Measurements from ENCODE around the gene CTNNA1.

Gene CTNNA1

GRCh38 chr5:138954257-138955012 is 201.2 kb downstream of the CTNNA1 start:
- FAIRE-seq, result no peak
- DNase-seq (ENCODE audit: insufficient read length, low spot score), result no peak
- TF ChIP-seq, protein P1, sequence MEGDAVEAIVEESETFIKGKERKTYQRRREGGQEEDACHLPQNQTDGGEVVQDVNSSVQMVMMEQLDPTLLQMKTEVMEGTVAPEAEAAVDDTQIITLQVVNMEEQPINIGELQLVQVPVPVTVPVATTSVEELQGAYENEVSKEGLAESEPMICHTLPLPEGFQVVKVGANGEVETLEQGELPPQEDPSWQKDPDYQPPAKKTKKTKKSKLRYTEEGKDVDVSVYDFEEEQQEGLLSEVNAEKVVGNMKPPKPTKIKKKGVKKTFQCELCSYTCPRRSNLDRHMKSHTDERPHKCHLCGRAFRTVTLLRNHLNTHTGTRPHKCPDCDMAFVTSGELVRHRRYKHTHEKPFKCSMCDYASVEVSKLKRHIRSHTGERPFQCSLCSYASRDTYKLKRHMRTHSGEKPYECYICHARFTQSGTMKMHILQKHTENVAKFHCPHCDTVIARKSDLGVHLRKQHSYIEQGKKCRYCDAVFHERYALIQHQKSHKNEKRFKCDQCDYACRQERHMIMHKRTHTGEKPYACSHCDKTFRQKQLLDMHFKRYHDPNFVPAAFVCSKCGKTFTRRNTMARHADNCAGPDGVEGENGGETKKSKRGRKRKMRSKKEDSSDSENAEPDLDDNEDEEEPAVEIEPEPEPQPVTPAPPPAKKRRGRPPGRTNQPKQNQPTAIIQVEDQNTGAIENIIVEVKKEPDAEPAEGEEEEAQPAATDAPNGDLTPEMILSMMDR (IDR thresholded peaks at IDR 0.05; ENCODE audit: insufficient read depth, missing control alignments), result no peak

- DNase-seq (ENCODE audit: insufficient read length, low spot score), result peak; percentile 76
- TF ChIP-seq, protein P1 (IDR thresholded peaks at IDR 0.05; ENCODE audit: insufficient read depth, missing control alignments), result peak; percentile 0
- FAIRE-seq, result peak; percentile 97
These were observed 201.9 kb downstream of the CTNNA1 start for GRCh38 chr5:138955013-138955660.

GRCh38 chr5:138955671-138956295 is 202.6 kb downstream of the CTNNA1 start:
- FAIRE-seq (no peak), DNase-seq (ENCODE audit: insufficient read length, low spot score) (no peak)
- TF ChIP-seq, protein P1 (IDR thresholded peaks at IDR 0.05; ENCODE audit: insufficient read depth, missing control alignments), result no peak

DNA sequence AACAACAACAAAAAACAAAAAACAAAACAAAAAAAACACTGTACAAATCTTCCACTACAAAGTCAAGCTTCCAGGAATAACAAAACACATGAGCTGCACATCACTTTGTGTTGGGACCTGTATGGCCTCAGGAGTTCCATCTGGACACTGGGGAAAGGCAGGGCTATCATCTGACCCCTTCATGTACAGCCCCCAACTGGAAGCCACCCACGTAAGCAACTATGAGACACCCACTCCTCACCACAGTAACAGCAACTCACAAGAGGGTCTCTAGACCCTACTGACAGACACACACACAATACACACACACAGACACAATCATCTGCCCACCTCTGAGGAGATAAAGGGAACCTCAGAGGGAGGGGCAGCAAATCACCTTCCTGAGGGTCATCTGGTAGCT is 203.6 kb downstream of the CTNNA1 start:
- TF ChIP-seq, protein P1 (IDR thresholded peaks at IDR 0.05; ENCODE audit: insufficient read depth, missing control alignments), result no peak
- FAIRE-seq (no peak), DNase-seq (ENCODE audit: insufficient read length, low spot score) (no peak)

DNA sequence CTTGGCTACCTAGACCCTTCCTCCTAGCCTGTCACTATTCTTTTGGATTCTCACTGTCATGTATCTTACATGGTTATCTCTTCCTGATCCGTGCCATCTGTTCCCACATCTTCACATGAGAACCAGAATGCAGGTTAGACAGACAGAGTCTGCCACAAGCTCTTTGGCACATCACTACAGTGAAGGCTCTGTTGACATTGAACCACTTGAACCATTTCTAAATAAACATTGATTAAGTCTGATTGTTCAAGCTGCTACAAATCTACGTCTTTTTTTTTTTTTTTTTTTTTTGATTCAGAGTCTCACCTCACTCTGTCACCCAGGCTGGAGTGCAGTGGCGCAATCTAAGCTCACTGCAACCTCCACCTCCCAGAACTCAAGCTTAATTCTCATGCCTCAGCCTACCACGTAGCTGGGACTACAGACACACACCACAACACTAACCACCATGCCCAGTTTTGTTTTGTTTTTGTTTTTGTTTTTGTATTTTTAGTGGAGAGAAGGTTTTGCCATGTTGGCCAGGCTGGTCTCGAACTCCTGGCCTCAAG is 207.0 kb downstream of the CTNNA1 start:
- TF ChIP-seq, protein P1 (IDR thresholded peaks at IDR 0.05; ENCODE audit: insufficient read depth, missing control alignments), result no peak
- no peak for DNase-seq (ENCODE audit: insufficient read length, low spot score)
- peak; percentile 75 for FAIRE-seq

DNA sequence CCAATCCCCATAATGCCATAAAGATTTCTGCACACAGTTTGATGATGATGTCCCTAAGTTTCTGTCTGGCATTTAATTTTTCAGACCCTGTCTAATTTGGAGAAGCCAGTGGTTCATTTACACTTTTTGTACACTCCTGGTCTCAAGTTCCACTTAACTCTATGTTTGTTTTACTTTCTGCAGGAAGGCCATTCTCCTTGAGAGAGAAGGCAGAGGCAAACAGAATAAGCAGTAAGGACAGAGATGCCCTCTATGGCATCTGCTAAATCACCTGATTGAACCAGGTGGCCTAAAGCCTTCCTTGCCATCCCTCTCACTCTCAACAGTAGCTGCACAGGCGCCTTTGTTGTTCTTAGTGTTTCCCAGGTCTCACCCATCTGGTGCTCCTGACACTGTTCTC is 208.0 kb downstream of the CTNNA1 start:
- FAIRE-seq, result no peak
- no peak for DNase-seq (ENCODE audit: insufficient read length, low spot score)
- TF ChIP-seq, protein P1 (IDR thresholded peaks at IDR 0.05; ENCODE audit: insufficient read depth, missing control alignments), result no peak

Measured in D721Med (cell line).